Measurements from ENCODE around the gene GRB2. TPM values are rescaled to one million over a fixed set of nuclear protein-coding genes. Genes with fewer than 3 reads are reported as not detected.
"Not testable (repeated sequence)": the region's sequence is repeated elsewhere in the genome, so short reads cannot be mapped to it uniquely, and the experiment has no call there.

Gene GRB2
- total RNA-seq, 1 experiment from 2014 or later = 79.7 TPM

- Mint-ChIP-seq H3K36me3 (ENCODE audit: insufficient read depth, unreplicated experiment) (peaks cover 34% of the 10 kb centered on the region), H3K27me3 (ENCODE audit: unreplicated experiment) (no peaks in the 10 kb centered on the region), H3K4me3 (ENCODE audit: low read depth, unreplicated experiment) (no peak overlapping the region), H3K9me3 (ENCODE audit: low read depth, unreplicated experiment) (no peaks in the 10 kb centered on the region), H3K27ac (ENCODE audit: unreplicated experiment) (no peak overlapping the region), H3K4me1 (ENCODE audit: low read depth, unreplicated experiment) (peaks cover 9% of the 10 kb centered on the region)
- no peak for DNase-seq
- TF ChIP-seq CTCF (IDR thresholded peaks at IDR 0.05; ENCODE audit: unreplicated experiment) = no peak
- BruUV-seq (replicated peaks) = no TSS peak
- CTCF ChIA-PET = no interaction called here
- intact Hi-C loops (cut with micrococcal nuclease; ENCODE audit: unreplicated experiment) = no loop called here
Observed at GRCh38 chr17:75287221-75287620, 118.3 kb downstream of the GRB2 start.

- Mint-ChIP-seq H3K4me1 (ENCODE audit: low read depth, unreplicated experiment) (peaks cover 9% of the 10 kb centered on the region), H3K36me3 (ENCODE audit: insufficient read depth, unreplicated experiment) (peaks cover 27% of the 10 kb centered on the region), H3K27me3 (ENCODE audit: unreplicated experiment) (no peaks in the 10 kb centered on the region), H3K4me3 (ENCODE audit: low read depth, unreplicated experiment) (no peak overlapping the region), H3K27ac (ENCODE audit: unreplicated experiment) (no peak overlapping the region), H3K9me3 (ENCODE audit: low read depth, unreplicated experiment) (no peaks in the 10 kb centered on the region)
- CTCF ChIA-PET = interaction anchor here (0.6 kb wide), 1 partner anchor 324 kb away, joined by 3 read pairs; no protein-coding TSS in a partner anchor
- TF ChIP-seq CTCF (IDR thresholded peaks at IDR 0.05; ENCODE audit: unreplicated experiment) = no peak
- intact Hi-C loops (cut with micrococcal nuclease; ENCODE audit: unreplicated experiment) = no loop called here
- BruUV-seq (replicated peaks) = no TSS peak
- no peak for DNase-seq
Observed at GRCh38 chr17:75285123-75285522, 120.4 kb downstream of the GRB2 start.

GRCh38 chr17:75280189-75280588 lies 125.3 kb downstream of the GRB2 start:
- DNase-seq; intact Hi-C loops (cut with micrococcal nuclease; ENCODE audit: unreplicated experiment); BruUV-seq (replicated peaks); H3K27me3 Mint-ChIP-seq (ENCODE audit: unreplicated experiment); H3K4me1 Mint-ChIP-seq (ENCODE audit: low read depth, unreplicated experiment); H3K9me3 Mint-ChIP-seq (ENCODE audit: low read depth, unreplicated experiment); H3K4me3 Mint-ChIP-seq (ENCODE audit: low read depth, unreplicated experiment); H3K27ac Mint-ChIP-seq (ENCODE audit: unreplicated experiment): not testable (repeated sequence)
- peaks cover 18% of the 10 kb centered on the region for H3K36me3 Mint-ChIP-seq (ENCODE audit: insufficient read depth, unreplicated experiment)
- CTCF ChIA-PET = interaction anchor here (0.6 to 1.3 kb wide), 3 partner anchors 9 to 126 kb away, joined by 3 to 4 read pairs (median 3); partner anchors contain the start of genes GRB2, MIF4GD and SLC25A19

- H3K36me3 Mint-ChIP-seq (ENCODE audit: insufficient read depth, unreplicated experiment) = peaks cover 21% of the 10 kb centered on the region
- CTCF ChIA-PET = interaction anchor here (0.6 kb wide), 1 partner anchor 11 kb away, joined by 4 read pairs; the partner anchor contains the start of gene SLC25A19
- TF ChIP-seq CTCF (IDR thresholded peaks at IDR 0.05; ENCODE audit: unreplicated experiment) = no peak
- H3K9me3 Mint-ChIP-seq (ENCODE audit: low read depth, unreplicated experiment) = no peaks in the 10 kb centered on the region
- no peak overlapping the region for H3K4me3 Mint-ChIP-seq (ENCODE audit: low read depth, unreplicated experiment)
- no peak for DNase-seq
- peaks cover 7% of the 10 kb centered on the region for H3K4me1 Mint-ChIP-seq (ENCODE audit: low read depth, unreplicated experiment)
- BruUV-seq (replicated peaks) = no TSS peak
- no peaks in the 10 kb centered on the region for H3K27me3 Mint-ChIP-seq (ENCODE audit: unreplicated experiment)
- no peak overlapping the region for H3K27ac Mint-ChIP-seq (ENCODE audit: unreplicated experiment)
- intact Hi-C loops (cut with micrococcal nuclease; ENCODE audit: unreplicated experiment) = no loop called here
Observed at GRCh38 chr17:75277664-75278071, 127.8 kb downstream of the GRB2 start.

- no TSS peak for BruUV-seq (replicated peaks)
- CTCF ChIA-PET = interaction anchor here (0.6 kb wide), 1 partner anchor 137 kb away, joined by 3 read pairs; no protein-coding TSS in a partner anchor
- no peak overlapping the region for H3K4me3 Mint-ChIP-seq (ENCODE audit: low read depth, unreplicated experiment)
- no peaks in the 10 kb centered on the region for H3K27me3 Mint-ChIP-seq (ENCODE audit: unreplicated experiment)
- intact Hi-C loops (cut with micrococcal nuclease; ENCODE audit: unreplicated experiment) = no loop called here
- peaks cover 16% of the 10 kb centered on the region for H3K4me1 Mint-ChIP-seq (ENCODE audit: low read depth, unreplicated experiment)
- no peak for DNase-seq
- TF ChIP-seq CTCF (IDR thresholded peaks at IDR 0.05; ENCODE audit: unreplicated experiment) = no peak
- no peaks in the 10 kb centered on the region for H3K9me3 Mint-ChIP-seq (ENCODE audit: low read depth, unreplicated experiment)
- peaks cover 48% of the 10 kb centered on the region for H3K36me3 Mint-ChIP-seq (ENCODE audit: insufficient read depth, unreplicated experiment)
- H3K27ac Mint-ChIP-seq (ENCODE audit: unreplicated experiment) = no peak overlapping the region
Observed at GRCh38 chr17:75273977-75274708, 131.3 kb downstream of the GRB2 start.
